ENCODE measurements around the gene SLC19A2. TPM values are rescaled to one million over a fixed set of nuclear protein-coding genes. Genes with fewer than 3 reads are reported as not detected.

SLC19A2 gene
- polyA plus RNA-seq, 1 experiment = 6.0 TPM

DNA sequence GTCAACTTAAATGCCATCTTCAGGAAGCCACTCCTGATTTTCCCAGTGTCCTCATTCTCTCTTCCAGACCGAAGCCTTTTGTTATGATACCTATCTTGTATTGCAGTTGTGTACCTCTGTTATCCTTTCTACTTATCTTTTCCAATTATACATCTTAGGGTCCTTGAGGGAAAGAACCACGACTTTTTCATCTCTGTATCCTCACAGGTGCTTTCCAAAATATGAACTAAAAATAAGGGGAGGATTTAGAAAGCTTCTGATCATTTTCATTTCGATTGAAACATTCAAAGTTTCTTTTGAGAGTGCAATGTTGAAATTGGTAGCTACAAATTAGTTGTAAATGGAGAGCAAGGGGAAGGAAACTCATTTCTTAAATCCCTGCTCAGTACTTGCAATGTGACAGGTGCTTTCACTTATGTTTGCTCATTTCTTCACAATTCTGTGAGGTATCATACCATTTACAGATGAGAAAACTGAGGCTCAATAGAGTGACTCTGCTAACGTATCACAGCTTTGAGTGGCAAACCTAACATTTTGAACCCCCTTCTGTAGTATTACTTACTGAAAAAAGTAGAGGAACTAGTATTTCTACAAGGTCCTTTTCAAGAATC, 24.2 kb downstream of the SLC19A2 start:
- Histone ChIP-seq H3K27me3 (ENCODE audit: control insufficient read depth, insufficient read depth, low read length) (no peaks in the 10 kb centered on the region), H3K9me3 (ENCODE audit: control insufficient read depth, insufficient read depth, low read length) (no peaks in the 10 kb centered on the region), H3K4me3 (ENCODE audit: low read depth, low read length) (no peak overlapping the region), H3K27ac (ENCODE audit: low read depth, low read length) (no peak overlapping the region)
- ChIA-PET CTCF (interaction anchor here (0.5 to 1.3 kb wide), 3 partner anchors 32 to 383 kb away, joined by 3 to 6 read pairs (median 3); no protein-coding TSS in a partner anchor), POLR2A (no interaction called here)
- DNase-seq (ENCODE audit: low read depth, low spot score) = no peak
- TF ChIP-seq, protein P1, sequence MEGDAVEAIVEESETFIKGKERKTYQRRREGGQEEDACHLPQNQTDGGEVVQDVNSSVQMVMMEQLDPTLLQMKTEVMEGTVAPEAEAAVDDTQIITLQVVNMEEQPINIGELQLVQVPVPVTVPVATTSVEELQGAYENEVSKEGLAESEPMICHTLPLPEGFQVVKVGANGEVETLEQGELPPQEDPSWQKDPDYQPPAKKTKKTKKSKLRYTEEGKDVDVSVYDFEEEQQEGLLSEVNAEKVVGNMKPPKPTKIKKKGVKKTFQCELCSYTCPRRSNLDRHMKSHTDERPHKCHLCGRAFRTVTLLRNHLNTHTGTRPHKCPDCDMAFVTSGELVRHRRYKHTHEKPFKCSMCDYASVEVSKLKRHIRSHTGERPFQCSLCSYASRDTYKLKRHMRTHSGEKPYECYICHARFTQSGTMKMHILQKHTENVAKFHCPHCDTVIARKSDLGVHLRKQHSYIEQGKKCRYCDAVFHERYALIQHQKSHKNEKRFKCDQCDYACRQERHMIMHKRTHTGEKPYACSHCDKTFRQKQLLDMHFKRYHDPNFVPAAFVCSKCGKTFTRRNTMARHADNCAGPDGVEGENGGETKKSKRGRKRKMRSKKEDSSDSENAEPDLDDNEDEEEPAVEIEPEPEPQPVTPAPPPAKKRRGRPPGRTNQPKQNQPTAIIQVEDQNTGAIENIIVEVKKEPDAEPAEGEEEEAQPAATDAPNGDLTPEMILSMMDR (IDR thresholded peaks at IDR 0.05; ENCODE audit: low read depth, low read length) = no peak

DNA sequence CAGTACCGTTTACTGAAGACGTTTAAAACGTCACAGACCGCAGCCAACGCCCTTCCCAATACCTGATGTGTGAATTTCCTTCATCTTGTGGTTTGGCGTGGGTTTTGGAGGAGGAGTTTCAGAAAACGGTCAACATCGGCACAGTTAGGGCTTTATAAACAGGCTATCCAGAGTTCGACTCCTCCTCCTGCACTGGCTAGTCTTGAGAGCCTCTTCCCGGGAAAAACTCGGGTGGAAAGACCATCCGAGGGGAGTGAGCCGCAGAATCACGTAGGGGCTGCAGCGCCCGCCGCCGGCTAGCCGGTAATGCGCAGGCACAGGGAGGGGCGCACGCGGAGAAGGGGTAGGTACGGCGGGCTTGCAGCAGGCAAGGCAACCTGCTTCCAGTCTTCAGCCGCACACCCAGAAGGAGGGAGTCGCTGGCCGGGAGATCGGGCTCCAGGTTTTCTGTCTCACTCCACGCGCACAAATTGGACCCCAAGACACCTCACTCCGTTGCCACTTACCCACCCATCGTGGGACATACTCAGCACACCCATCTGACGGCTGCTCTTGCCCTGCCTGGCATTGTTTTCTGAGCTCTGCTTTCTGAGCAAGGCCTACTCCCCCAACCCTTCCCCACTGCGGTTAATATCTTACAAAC, 25.4 kb downstream of the SLC19A2 start:
- POLR2A ChIA-PET = no interaction called here
- no peak overlapping the region for H3K27ac ChIP-seq (ENCODE audit: low read depth, low read length)
- H3K4me3 ChIP-seq (ENCODE audit: low read depth, low read length) = peak overlapping the region; percentile 40

DNA sequence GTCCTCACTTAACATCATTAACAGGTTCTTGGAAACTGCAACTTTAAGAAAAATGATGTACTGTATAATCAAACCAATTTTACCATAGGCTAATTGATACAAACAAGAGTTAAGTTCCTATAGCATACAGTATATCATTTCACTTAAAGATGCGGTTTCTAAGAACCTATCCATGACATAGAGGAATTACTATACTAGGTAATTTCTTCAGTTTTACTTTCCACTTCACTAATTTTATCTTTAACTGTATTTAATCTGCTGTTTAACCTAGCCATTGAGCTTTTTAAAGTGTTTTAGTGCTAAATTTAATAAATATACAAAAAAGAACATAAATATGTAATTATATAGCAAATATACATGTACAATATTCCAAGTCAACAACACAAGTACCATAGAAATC, 28.3 kb downstream of the SLC19A2 start:
- TF ChIP-seq, protein P1 (IDR thresholded peaks at IDR 0.05; ENCODE audit: low read depth, low read length) = no peak
- Histone ChIP-seq H3K27ac (ENCODE audit: low read depth, low read length) (no peak overlapping the region), H3K9me3 (ENCODE audit: control insufficient read depth, insufficient read depth, low read length) (no peaks in the 10 kb centered on the region; the same call in 1 of the 2 replicates), H3K4me3 (ENCODE audit: low read depth, low read length) (no peak overlapping the region), H3K27me3 (ENCODE audit: control insufficient read depth, insufficient read depth, low read length) (no peaks in the 10 kb centered on the region)
- POLR2A ChIA-PET = no interaction called here
- DNase-seq (ENCODE audit: low read depth, low spot score) = no peak
- CTCF ChIA-PET = interaction anchor here (0.7 kb wide), 1 partner anchor 1375 kb away, joined by 3 read pairs; no protein-coding TSS in a partner anchor

More for the DNA sequence above, 25.4 kb downstream of the SLC19A2 start:
- TF ChIP-seq, protein P1 (IDR thresholded peaks at IDR 0.05; ENCODE audit: low read depth, low read length) = no peak
- CTCF ChIA-PET = interaction anchor here (0.9 to 1.3 kb wide), 2 partner anchors 31 to 91 kb away, joined by 3 to 6 read pairs; no protein-coding TSS in a partner anchor
- DNase-seq (ENCODE audit: low read depth, low spot score) = no peak
- Histone ChIP-seq H3K27me3 (ENCODE audit: control insufficient read depth, insufficient read depth, low read length) (no peaks in the 10 kb centered on the region), H3K9me3 (ENCODE audit: control insufficient read depth, insufficient read depth, low read length) (no peaks in the 10 kb centered on the region; the same call in 1 of the 2 replicates)

DNA sequence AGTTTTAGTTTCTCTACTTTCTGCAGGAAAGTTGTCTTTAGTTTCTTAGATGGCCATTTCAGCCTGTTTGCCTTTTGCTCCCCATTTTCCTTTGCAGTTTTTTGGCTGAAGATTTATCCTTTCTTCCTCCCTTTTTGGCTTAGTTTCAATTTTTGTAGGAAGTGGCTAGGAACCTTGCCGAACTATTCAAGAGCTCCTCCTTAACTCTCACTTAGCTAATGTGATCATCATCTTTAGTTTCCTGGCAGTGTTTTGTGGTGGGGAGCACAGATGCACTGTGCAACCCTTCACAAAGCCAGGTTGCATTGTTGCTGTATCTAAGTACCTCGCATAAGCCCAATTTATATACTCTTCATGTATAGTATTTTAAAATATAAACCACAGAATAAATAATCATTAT, 29.7 kb downstream of the SLC19A2 start:
- TF ChIP-seq, protein P1 (IDR thresholded peaks at IDR 0.05; ENCODE audit: low read depth, low read length) = no peak
- H3K27ac ChIP-seq (ENCODE audit: low read depth, low read length) = no peak overlapping the region
- ChIA-PET CTCF (interaction anchor here (0.9 to 1.3 kb wide), 2 partner anchors 19 to 853 kb away, joined by 3 read pairs; no protein-coding TSS in a partner anchor), POLR2A (no interaction called here)
- H3K27me3 ChIP-seq (ENCODE audit: control insufficient read depth, insufficient read depth, low read length) = no peaks in the 10 kb centered on the region
- H3K9me3 ChIP-seq (ENCODE audit: control insufficient read depth, insufficient read depth, low read length) = no peaks in the 10 kb centered on the region; the same call in 1 of the 2 replicates
- no peak for DNase-seq (ENCODE audit: low read depth, low spot score)
- no peak overlapping the region for H3K4me3 ChIP-seq (ENCODE audit: low read depth, low read length)

DNA sequence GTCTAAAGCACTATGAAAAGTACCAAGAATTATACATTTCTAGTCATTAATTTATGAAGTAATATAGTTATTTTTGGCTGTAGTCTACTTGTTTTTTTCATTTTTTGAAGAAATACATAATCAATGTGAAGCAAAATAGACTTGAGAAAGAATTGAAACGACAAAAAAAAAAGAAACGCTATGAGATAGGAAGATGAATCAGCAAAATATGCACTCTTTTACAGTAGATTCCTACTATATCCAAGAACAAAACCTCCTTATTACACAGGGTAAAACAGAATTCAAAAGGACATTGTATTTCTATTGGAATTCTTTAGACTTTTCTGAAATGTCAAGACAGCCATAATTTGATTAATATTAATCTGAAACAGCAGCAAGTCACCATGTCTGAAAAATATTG, 32.8 kb downstream of the SLC19A2 start:
- ChIA-PET POLR2A (no interaction called here), CTCF (no interaction called here)
- no peak overlapping the region for H3K27ac ChIP-seq (ENCODE audit: low read depth, low read length)
- H3K4me3 ChIP-seq (ENCODE audit: low read depth, low read length) = no peak overlapping the region
- H3K9me3 ChIP-seq (ENCODE audit: control insufficient read depth, insufficient read depth, low read length) = no peaks in the 10 kb centered on the region; the same call in 1 of the 2 replicates
- no peaks in the 10 kb centered on the region for H3K27me3 ChIP-seq (ENCODE audit: control insufficient read depth, insufficient read depth, low read length)
- DNase-seq (ENCODE audit: low read depth, low spot score) = no peak
- TF ChIP-seq, protein P1 (IDR thresholded peaks at IDR 0.05; ENCODE audit: low read depth, low read length) = no peak
